Measurements from ENCODE around the gene APOL4. TPM values are rescaled to one million over a fixed set of nuclear protein-coding genes. Genes with fewer than 3 reads are reported as not detected.

The APOL4 gene
- total and polyA plus RNA-seq, 8 donors: 0.28 to 4.1 (median 1.5) TPM

- no peak for TF ChIP-seq CTCF (IDR thresholded peaks at IDR 0.05)
- Histone ChIP-seq H3K4me1 (no peaks in the 10 kb centered on the region), H3K27me3 (no peaks in the 10 kb centered on the region), H3K36me3 (no peaks in the 10 kb centered on the region), H3K4me3 (no peak overlapping the region), H3K27ac (no peak overlapping the region), H3K9me3 (no peaks in the 10 kb centered on the region)
- FAIRE-seq (no peak), ATAC-seq (no peak), DNase-seq (no peak)
- 77 to 81% methylated on average over 14 of the region's 14 CpGs for WGBS, 2 donors
- intact Hi-C loops (cut with DNase I): no loop called here
Observed at GRCh38 chr22:36185828-36186624, 15.6 kb downstream of the APOL4 start.

GRCh38 chr22:36184433-36185025, 17.1 kb downstream of the APOL4 start:
- FAIRE-seq: no peak
- WGBS, 2 donors: 75 to 76% methylated on average over 10 of the region's 10 CpGs
- Histone ChIP-seq H3K27me3 (no peaks in the 10 kb centered on the region), H3K9me3 (no peaks in the 10 kb centered on the region), H3K36me3 (no peaks in the 10 kb centered on the region), H3K4me3 (no peak overlapping the region), H3K4me1 (no peaks in the 10 kb centered on the region), H3K27ac (no peak overlapping the region)
- no peak for TF ChIP-seq CTCF (IDR thresholded peaks at IDR 0.05)
- no peak for DNase-seq
- no peak for ATAC-seq
- intact Hi-C loops (cut with DNase I): loop anchor here in 1 of 3 donors (5.0 kb wide), 1 partner anchor 37 kb away; no protein-coding TSS in a partner anchor

- intact Hi-C loops (cut with DNase I): loop anchor here in 1 of 3 donors (5.0 kb wide), 1 partner anchor 36 kb away; no protein-coding TSS in a partner anchor
- H3K4me3 ChIP-seq: no peak overlapping the region
Observed at GRCh38 chr22:36183446-36183845, 18.2 kb downstream of the APOL4 start.

GRCh38 chr22:36182857-36183256, 18.8 kb downstream of the APOL4 start:
- no peak for TF ChIP-seq CTCF (IDR thresholded peaks at IDR 0.05)
- H3K4me3 ChIP-seq: no peak overlapping the region
- intact Hi-C loops (cut with DNase I): loop anchor here in 1 of 3 donors (5.0 kb wide), 1 partner anchor 36 kb away; no protein-coding TSS in a partner anchor
- DNase-seq (no peak), ATAC-seq (no peak), FAIRE-seq (no peak)
- H3K4me1 ChIP-seq: no peaks in the 10 kb centered on the region
- H3K9me3 ChIP-seq: no peaks in the 10 kb centered on the region
- no peaks in the 10 kb centered on the region for H3K36me3 ChIP-seq
- 90 to 94% methylated on average over 6 of the region's 6 CpGs for WGBS, 2 donors
- H3K27me3 ChIP-seq: no peaks in the 10 kb centered on the region
- no peak overlapping the region for H3K27ac ChIP-seq

More at GRCh38 chr22:36183446-36183845, 18.2 kb downstream of the APOL4 start:
- Histone ChIP-seq H3K27me3 (no peaks in the 10 kb centered on the region), H3K36me3 (no peaks in the 10 kb centered on the region), H3K27ac (no peak overlapping the region), H3K4me1 (no peaks in the 10 kb centered on the region), H3K9me3 (no peaks in the 10 kb centered on the region)
- no peak for FAIRE-seq
- 86 to 96% methylated on average over 7 of the region's 7 CpGs for WGBS, 2 donors
- DNase-seq: no peak
- TF ChIP-seq CTCF (IDR thresholded peaks at IDR 0.05): no peak
- no peak for ATAC-seq

Data from pancreas (tissue), 10 donors.